Thoracic aorta (tissue), 2 donors: Measurements from ENCODE around the gene NT5E. TPM values are rescaled to one million over a fixed set of nuclear protein-coding genes. Genes with fewer than 3 reads are reported as not detected.

Source experiments
- ATAC-seq: fragments of 150-250 bp; one replicate; pipeline ENCODE4 v1.8.0; 2017; ENCODE audit warnings: low read depth; ENCODE audit not compliant: insufficient number of reproducible peaks, low FRiP score
- DNase-seq: peaks from one replicate; pipeline ENCODE4 v3.0.0-alpha.2; 2020; ENCODE audit warnings: low spot score
- H3K27ac ChIP-seq, 2 donors: fragments of 200-600 bp; sonication (generic); 1 replicate in 1 of 2; 2 replicates in 1 of 2; pipeline ENCODE4 v1.5.1; 2016; ENCODE audit warnings: mild to moderate bottlenecking in 2 of 2, moderate library complexity in 2 of 2
- H3K27me3 ChIP-seq: fragments of 200-600 bp; sonication (generic); replicated peaks from 2 replicates; pipeline ENCODE4 v1.6.0; 2016; ENCODE audit warnings: mild to moderate bottlenecking; ENCODE audit not compliant: insufficient read depth
- H3K36me3 ChIP-seq: fragments of 200-600 bp; sonication (generic); one replicate; pipeline ENCODE4 v1.5.1; 2016
- H3K4me1 ChIP-seq, 2 donors: fragments of 200-600 bp; sonication (generic); 1 replicate in 1 of 2; 2 replicates in 1 of 2; pipeline versions ENCODE4 v1.5.1 to v1.6.0; 2016; ENCODE audit warnings: low read depth in 2 of 2, mild to moderate bottlenecking in 1 of 2; ENCODE audit not compliant: control insufficient read depth in 1 of 2
- H3K4me3 ChIP-seq: fragments of 200-600 bp; sonication (generic); 2 replicates; pipeline ENCODE4 v1.5.1; 2016; ENCODE audit warnings: mild to moderate bottlenecking
- H3K9me3 ChIP-seq: fragments of 200-600 bp; sonication (generic); 2 replicates; pipeline ENCODE4 v1.5.1; 2016
- CTCF ChIP-seq: fragments of 200-600 bp; sonication (generic); IDR thresholded peaks from one replicate; pipeline ENCODE4 v1.5.1; 2019; ENCODE audit warnings: antibody characterized with exemption
- total RNA-seq, 2 donors: library from RNA; depleted of rRNA; stranded (reverse); fragments of >200 nt; gene quantifications; one replicate each; pipeline versions ENCODE4 v1.1.0 to v1.2.3, GENCODE V29; 2016

Gene NT5E
- 10 to 100 TPM; 47.4 to 57.4 TPM for total RNA-seq

DNA sequence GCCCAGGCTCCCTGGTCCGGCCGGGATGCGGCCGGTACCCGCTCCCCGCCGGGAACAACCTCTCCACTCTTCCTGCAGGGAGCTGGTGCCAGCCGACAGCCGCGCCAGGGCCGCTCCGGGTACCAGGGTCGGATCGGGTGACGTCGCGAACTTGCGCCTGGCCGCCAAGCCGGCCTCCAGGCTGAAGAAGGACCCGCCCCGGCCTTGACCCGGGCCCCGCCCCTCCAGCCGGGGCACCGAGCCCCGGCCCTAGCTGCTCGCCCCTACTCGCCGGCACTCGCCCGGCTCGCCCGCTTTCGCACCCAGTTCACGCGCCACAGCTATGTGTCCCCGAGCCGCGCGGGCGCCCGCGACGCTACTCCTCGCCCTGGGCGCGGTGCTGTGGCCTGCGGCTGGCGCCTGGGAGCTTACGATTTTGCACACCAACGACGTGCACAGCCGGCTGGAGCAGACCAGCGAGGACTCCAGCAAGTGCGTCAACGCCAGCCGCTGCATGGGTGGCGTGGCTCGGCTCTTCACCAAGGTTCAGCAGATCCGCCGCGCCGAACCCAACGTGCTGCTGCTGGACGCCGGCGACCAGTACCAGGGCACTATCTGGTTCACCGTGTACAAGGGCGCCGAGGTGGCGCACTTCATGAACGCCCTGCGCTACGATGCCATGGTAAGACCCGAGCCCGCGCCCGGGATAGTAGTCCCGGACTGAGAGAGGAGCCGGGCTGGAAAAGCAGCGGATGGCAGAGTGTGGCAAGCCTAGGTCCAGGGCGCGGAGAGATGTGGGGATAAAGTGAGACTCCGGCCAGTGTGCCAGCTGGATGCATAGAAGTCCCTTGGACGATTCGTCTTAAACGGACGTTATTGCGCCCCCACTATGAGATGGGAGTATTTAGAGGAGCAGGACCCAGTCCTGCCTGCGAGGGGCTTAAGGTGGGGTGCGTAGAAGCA lies at the start of gene NT5E:
TSS of gene NT5E (plus strand) at position 266 of the 942 bp plus-strand sequence. CDS start at position 323, 57 bp downstream.
- Histone ChIP-seq H3K27ac (peak within 1 kb of the TSS; percentile 93 to 94), H3K4me1 (peaks cover 4 to 37% of the 10 kb centered on the region in 2 donors), H3K36me3 (no peaks in the 10 kb centered on the region), H3K9me3 (no peaks in the 10 kb centered on the region), H3K4me3 (peak within 1 kb of the TSS; percentile 81), H3K27me3 (no peaks in the 10 kb centered on the region)
- no peak for TF ChIP-seq CTCF
- peak; percentile 86 for ATAC-seq
- peak; percentile 49 for DNase-seq

DNA sequence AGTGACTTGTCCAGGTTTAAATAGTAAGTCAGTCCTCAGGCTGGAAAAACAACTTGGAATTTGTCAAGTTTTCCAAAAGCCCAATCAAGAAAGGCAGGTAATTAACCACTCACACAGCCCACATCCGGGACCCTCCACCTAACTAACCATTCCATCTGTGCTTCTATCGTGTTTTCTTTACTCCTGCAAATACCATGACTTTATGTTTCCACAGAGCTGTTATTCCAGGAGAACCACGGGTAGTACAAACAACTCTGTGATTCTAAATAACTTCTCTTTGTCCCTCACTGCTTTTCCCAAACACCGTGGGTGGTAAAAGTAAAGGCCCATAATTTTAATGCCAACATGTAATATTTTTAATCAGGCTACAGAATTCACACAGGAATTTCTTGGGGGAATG lies 49.6 kb upstream of the NT5E start:
- no peak for TF ChIP-seq CTCF
- ATAC-seq (no peak), DNase-seq (no peak)
- Histone ChIP-seq H3K4me1 (peaks cover 13 to 31% of the 10 kb centered on the region in 2 donors), H3K4me3 (no peak overlapping the region), H3K9me3 (no peaks in the 10 kb centered on the region), H3K27ac (peak overlapping the region in 1 of 2 donors; percentile 26), H3K27me3 (no peaks in the 10 kb centered on the region), H3K36me3 (no peaks in the 10 kb centered on the region)

DNA sequence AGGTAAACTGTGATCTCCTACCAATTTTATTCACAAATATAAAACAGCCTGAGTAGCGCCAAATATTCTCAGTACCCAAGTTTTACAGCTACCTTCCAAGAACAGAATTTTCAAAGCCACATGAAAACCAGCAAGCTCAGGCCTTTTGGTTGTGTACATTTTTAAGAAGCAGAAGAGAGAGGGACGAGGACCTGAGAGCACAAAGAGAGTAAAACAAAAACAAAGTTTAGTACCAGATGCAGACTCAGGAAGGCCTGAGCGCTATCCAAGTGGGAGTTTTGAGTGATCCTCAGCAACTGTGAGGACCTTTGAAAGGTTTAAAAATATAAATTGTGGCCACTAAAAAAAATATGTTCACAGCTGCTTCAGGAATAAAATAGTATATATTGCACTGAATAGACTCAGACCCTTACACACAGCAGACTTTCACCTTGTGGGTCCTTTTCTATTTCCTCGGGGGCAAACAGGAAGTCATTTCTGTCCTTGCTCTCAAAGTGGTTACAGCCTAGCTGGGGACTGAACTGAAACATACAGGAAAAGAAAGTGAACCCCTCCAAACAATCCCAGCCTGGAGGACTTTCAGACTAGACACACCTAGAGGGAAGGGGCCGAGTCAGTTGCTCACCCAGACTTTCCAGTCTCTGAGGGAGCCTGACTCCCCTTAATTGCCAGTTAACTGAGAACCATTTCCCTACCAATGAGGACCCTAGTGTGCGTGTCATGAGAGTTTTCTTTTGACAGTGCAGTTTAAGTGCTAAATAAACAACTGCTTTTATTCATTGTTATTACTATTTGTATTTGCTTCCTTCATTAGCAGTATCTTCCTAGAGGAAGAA lies 48.5 kb upstream of the NT5E start:
- TF ChIP-seq CTCF: no peak
- ATAC-seq (no peak), DNase-seq (no peak)
- Histone ChIP-seq H3K27me3 (no peaks in the 10 kb centered on the region), H3K4me1 (peaks cover 14 to 34% of the 10 kb centered on the region in 2 donors), H3K9me3 (no peaks in the 10 kb centered on the region), H3K36me3 (no peaks in the 10 kb centered on the region), H3K4me3 (no peak overlapping the region), H3K27ac (peak overlapping the region in 1 of 2 donors; percentile 83)

DNA sequence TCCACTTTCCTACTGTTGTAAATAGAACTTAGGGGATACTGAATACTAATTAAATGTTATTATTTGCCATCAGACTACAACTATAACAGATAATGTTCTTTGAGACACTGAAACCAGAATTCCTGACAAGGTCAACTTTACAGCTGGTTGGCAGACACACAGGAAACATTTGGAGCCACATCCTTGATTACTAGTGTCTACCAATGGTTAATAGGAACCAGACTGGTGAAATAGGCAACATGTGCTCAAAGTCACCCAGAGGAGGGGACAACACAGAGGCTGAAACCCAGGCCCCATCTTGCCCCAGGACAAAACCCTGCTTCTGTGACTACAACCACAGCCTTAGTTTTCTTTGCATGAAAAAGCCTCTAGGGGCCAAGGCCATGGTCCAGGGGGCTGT lies 47.8 kb upstream of the NT5E start:
- Histone ChIP-seq H3K9me3 (no peaks in the 10 kb centered on the region), H3K27ac (peak overlapping the region in 1 of 2 donors; percentile 83), H3K4me3 (no peak overlapping the region), H3K27me3 (no peaks in the 10 kb centered on the region), H3K4me1 (peaks cover 14 to 34% of the 10 kb centered on the region in 2 donors), H3K36me3 (no peaks in the 10 kb centered on the region)
- ATAC-seq (no peak), DNase-seq (no peak)
- no peak for TF ChIP-seq CTCF

DNA sequence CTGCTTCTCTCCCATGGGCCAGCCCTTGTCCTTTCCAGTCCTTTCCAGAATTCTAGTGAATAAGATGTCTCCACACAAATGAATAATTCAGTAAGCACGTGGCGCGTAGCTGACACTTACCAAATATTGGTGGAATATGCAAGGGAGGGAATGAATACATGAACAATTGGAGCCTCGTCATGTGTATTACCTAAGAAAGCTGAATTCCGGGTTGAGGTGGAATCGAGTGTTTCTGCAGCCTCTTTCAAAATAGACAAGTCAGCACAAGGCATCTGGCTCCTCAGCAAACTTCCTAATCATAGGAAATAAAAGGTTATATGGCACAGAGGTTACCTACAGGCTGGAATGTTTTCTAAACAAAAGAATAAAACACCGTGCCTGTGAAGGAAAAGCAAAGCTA lies 47.0 kb upstream of the NT5E start:
- DNase-seq: no peak
- H3K4me1 ChIP-seq: peaks cover 14 to 34% of the 10 kb centered on the region in 2 donors
- no peaks in the 10 kb centered on the region for H3K36me3 ChIP-seq
- H3K27me3 ChIP-seq: no peaks in the 10 kb centered on the region
- H3K4me3 ChIP-seq: no peak overlapping the region
- TF ChIP-seq CTCF: no peak
- ATAC-seq: no peak
- H3K9me3 ChIP-seq: no peaks in the 10 kb centered on the region
- H3K27ac ChIP-seq: peak overlapping the region; percentile 74 to 83
